Loucy (cell line): ENCODE results near the gene MTSS2.

ENCODE experiments used
- H2AFZ ChIP-seq: fragments of 200-600 bp; sonication (generic); 2 replicates; pipeline ENCODE4 v1.6.0; 2016; ENCODE audit warnings: antibody characterized with exemption, mild to moderate bottlenecking, low read length, moderate library complexity
- H3F3A ChIP-seq: fragments of 200-600 bp; 2 replicates; pipeline ENCODE4 v1.6.0; 2016; ENCODE audit warnings: antibody characterized with exemption, low read depth, mild to moderate bottlenecking
- H3K27me3 ChIP-seq: fragments of 200-600 bp; sonication (generic); 2 replicates; pipeline ENCODE4 v1.6.1; 2014; ENCODE audit warnings: low read length, mild to moderate bottlenecking; ENCODE audit not compliant: insufficient read depth, poor library complexity, severe bottlenecking
- H3K36me3 ChIP-seq: fragments of 200-600 bp; sonication (generic); 2 replicates; pipeline ENCODE4 v1.6.1; 2016; ENCODE audit warnings: low read length; ENCODE audit not compliant: insufficient read depth
- H3K4me1 ChIP-seq: fragments of 200-600 bp; sonication (generic); 2 replicates; pipeline ENCODE4 v1.5.1; 2014; ENCODE audit warnings: low read length, mild to moderate bottlenecking; ENCODE audit not compliant: insufficient read depth, poor library complexity, severe bottlenecking
- H3K4me2 ChIP-seq: fragments of 200-600 bp; sonication (generic); 2 replicates; pipeline ENCODE4 v1.6.0; 2014; ENCODE audit warnings: antibody characterized with exemption, low read length, low read depth, mild to moderate bottlenecking; ENCODE audit not compliant: poor library complexity, severe bottlenecking
- H3K4me3 ChIP-seq: fragments of 200-600 bp; sonication (generic); 2 replicates; pipeline ENCODE4 v1.5.1; 2014; ENCODE audit warnings: low read length, mild to moderate bottlenecking, mixed read lengths; ENCODE audit not compliant: poor library complexity, severe bottlenecking
- H3K79me2 ChIP-seq: fragments of 200-600 bp; sonication (generic); 2 replicates; pipeline ENCODE4 v1.6.1; 2014; ENCODE audit warnings: low read length; ENCODE audit not compliant: insufficient read depth
- H3K9ac ChIP-seq: fragments of 200-600 bp; sonication (generic); 2 replicates; pipeline ENCODE4 v1.6.0; 2014; ENCODE audit warnings: mild to moderate bottlenecking, low read depth, low read length, moderate library complexity; ENCODE audit not compliant: poor library complexity, severe bottlenecking
- H3K9me2 ChIP-seq: fragments of 200-600 bp; sonication (generic); replicated peaks from 2 replicates; pipeline ENCODE4 v1.6.1; 2016; ENCODE audit warnings: low read depth, low read length, mixed read lengths
- H3K9me3 ChIP-seq: fragments of 200-600 bp; sonication (generic); 2 replicates; pipeline ENCODE4 v1.6.1; 2014; ENCODE audit warnings: mild to moderate bottlenecking, antibody characterized with exemption, low read length, low read depth; ENCODE audit not compliant: insufficient read depth
- H4K20me1 ChIP-seq: fragments of 200-600 bp; sonication (generic); 2 replicates; pipeline ENCODE4 v1.6.0; 2014; ENCODE audit warnings: antibody characterized with exemption, low read length, mild to moderate bottlenecking; ENCODE audit not compliant: insufficient read depth, poor library complexity, severe bottlenecking
- EZH2phosphoT487 ChIP-seq: fragments of 200-600 bp; IDR thresholded peaks from 2 replicates; pipeline ENCODE4 v1.6.1; 2018; ENCODE audit warnings: antibody characterized with exemption, mild to moderate bottlenecking, moderate library complexity, borderline replicate concordance
- TF ChIP-seq, protein P1 (sequence below): fragments of 200-600 bp; sonication (generic); conservative IDR thresholded peaks from 2 replicates; pipeline ENCODE4 v1.5.1; 2014; ENCODE audit warnings: mild to moderate bottlenecking, antibody characterized with exemption, low read length

The MTSS2 gene

GRCh38 chr16:70665806-70666735, 19.8 kb downstream of the MTSS2 start:
- Histone ChIP-seq H3K4me1 (no peaks in the 10 kb centered on the region), H4K20me1 (no peaks in the 10 kb centered on the region), H3K4me2 (no peak overlapping the region), H3K36me3 (peaks cover 7% of the 10 kb centered on the region; the same call in 1 of the 2 replicates), H3K9me2 (no peaks in the 10 kb centered on the region), H3K79me2 (no peaks in the 10 kb centered on the region), H3K4me3 (no peak overlapping the region), H3F3A (no peaks in the 10 kb centered on the region), H3K27me3 (no peaks in the 10 kb centered on the region), H3K9ac (no peak overlapping the region), H3K9me3 (no peaks in the 10 kb centered on the region), H2AFZ (no peak overlapping the region)
- TF ChIP-seq EZH2phosphoT487: no peak
- TF ChIP-seq, protein P1, sequence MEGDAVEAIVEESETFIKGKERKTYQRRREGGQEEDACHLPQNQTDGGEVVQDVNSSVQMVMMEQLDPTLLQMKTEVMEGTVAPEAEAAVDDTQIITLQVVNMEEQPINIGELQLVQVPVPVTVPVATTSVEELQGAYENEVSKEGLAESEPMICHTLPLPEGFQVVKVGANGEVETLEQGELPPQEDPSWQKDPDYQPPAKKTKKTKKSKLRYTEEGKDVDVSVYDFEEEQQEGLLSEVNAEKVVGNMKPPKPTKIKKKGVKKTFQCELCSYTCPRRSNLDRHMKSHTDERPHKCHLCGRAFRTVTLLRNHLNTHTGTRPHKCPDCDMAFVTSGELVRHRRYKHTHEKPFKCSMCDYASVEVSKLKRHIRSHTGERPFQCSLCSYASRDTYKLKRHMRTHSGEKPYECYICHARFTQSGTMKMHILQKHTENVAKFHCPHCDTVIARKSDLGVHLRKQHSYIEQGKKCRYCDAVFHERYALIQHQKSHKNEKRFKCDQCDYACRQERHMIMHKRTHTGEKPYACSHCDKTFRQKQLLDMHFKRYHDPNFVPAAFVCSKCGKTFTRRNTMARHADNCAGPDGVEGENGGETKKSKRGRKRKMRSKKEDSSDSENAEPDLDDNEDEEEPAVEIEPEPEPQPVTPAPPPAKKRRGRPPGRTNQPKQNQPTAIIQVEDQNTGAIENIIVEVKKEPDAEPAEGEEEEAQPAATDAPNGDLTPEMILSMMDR: no peak

GRCh38 chr16:70665113-70665694, 20.6 kb downstream of the MTSS2 start:
- H3K9ac ChIP-seq: no peak overlapping the region
- no peaks in the 10 kb centered on the region for H4K20me1 ChIP-seq
- H3K36me3 ChIP-seq: peaks cover 7% of the 10 kb centered on the region; the same call in 1 of the 2 replicates
- no peak overlapping the region for H2AFZ ChIP-seq
- no peaks in the 10 kb centered on the region for H3F3A ChIP-seq
- H3K9me2 ChIP-seq: no peaks in the 10 kb centered on the region
- no peaks in the 10 kb centered on the region for H3K27me3 ChIP-seq
- H3K79me2 ChIP-seq: no peaks in the 10 kb centered on the region
- no peaks in the 10 kb centered on the region for H3K4me1 ChIP-seq
- TF ChIP-seq EZH2phosphoT487: no peak
- TF ChIP-seq, protein P1: no peak
- H3K4me2 ChIP-seq: no peak overlapping the region
- H3K4me3 ChIP-seq: no peak overlapping the region
- H3K9me3 ChIP-seq: no peaks in the 10 kb centered on the region

DNA sequence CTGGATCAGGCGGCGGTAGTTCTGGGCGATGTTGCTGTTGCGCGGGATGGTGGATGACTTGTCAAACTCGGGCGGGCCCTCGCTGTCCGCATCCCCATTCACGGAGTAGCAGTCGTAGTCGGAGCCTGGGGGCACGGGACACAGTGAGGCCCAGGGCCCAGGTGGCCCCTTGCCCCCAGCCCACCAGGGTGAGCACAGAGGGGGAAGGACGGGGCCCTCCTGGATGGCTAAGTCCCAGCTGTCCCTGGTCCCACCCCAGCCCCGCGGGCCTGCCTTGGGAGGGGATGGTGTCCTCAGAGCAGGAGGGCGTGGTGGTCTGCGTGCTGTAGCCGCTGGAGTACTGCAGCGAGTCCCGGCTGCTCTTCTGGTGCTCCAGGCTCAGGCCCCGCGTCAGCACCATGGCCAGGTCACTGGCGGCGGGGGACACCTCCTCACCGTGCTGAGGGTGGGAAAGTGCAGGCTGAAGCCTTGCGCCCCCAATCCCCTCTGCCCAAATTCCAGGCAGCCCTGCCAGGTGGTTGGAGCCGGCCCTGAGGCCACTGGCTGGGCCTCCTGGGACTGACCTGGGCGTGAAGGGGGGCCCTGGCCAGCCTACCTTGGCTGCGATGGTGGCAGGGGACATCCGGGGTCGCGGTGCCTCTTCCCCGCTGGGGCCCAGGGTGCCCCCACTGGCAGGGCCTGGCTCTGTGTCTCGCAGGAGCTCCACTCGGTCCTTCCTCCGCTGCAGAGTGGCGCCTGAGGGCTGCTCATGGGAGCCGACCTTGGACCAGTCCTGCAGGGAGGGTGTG, 21.3 kb downstream of the MTSS2 start:
- Histone ChIP-seq H3K4me1 (no peaks in the 10 kb centered on the region), H3K9ac (no peak overlapping the region), H3K9me2 (no peaks in the 10 kb centered on the region), H3K27me3 (no peaks in the 10 kb centered on the region), H3K4me3 (no peak overlapping the region), H2AFZ (no peak overlapping the region), H3K9me3 (no peaks in the 10 kb centered on the region), H3K4me2 (no peak overlapping the region), H3K36me3 (peaks cover 7% of the 10 kb centered on the region; the same call in 1 of the 2 replicates), H3F3A (no peaks in the 10 kb centered on the region), H4K20me1 (no peaks in the 10 kb centered on the region), H3K79me2 (no peaks in the 10 kb centered on the region)
- TF ChIP-seq, protein P1: no peak
- no peak for TF ChIP-seq EZH2phosphoT487
